Osteocyte (in vitro differentiated cells): ENCODE measurements around the gene DNA2. TPM values are rescaled to one million over a fixed set of nuclear protein-coding genes. Genes with fewer than 3 reads are reported as not detected.

Experiments
- DNase-seq: peaks from one replicate; pipeline ENCODE4 v3.0.0; 2021; ENCODE audit warnings: mixed read lengths; ENCODE audit not compliant: unreplicated experiment; ENCODE audit errors: extremely low spot score
- H3K27ac Mint-ChIP-seq: one replicate; pipeline ENCODE4 v1.8.0; 2021; ENCODE audit warnings: mild to moderate bottlenecking, mixed read lengths; ENCODE audit not compliant: unreplicated experiment
- H3K27me3 Mint-ChIP-seq: one replicate; pipeline ENCODE4 v1.8.0; 2021; ENCODE audit warnings: mixed read lengths; ENCODE audit not compliant: unreplicated experiment
- H3K36me3 Mint-ChIP-seq: one replicate; pipeline ENCODE4 v1.8.0; 2021; ENCODE audit warnings: mixed read lengths; ENCODE audit not compliant: unreplicated experiment
- H3K4me1 Mint-ChIP-seq: one replicate; pipeline ENCODE4 v1.8.0; 2021; ENCODE audit warnings: mixed read lengths; ENCODE audit not compliant: unreplicated experiment
- H3K4me3 Mint-ChIP-seq: one replicate; pipeline ENCODE4 v1.8.0; 2021; ENCODE audit warnings: mild to moderate bottlenecking, moderate library complexity, mixed read lengths; ENCODE audit not compliant: unreplicated experiment
- H3K9me3 Mint-ChIP-seq: one replicate; pipeline ENCODE4 v1.8.0; 2021; ENCODE audit warnings: mixed read lengths; ENCODE audit not compliant: unreplicated experiment
- total RNA-seq: library from RNA; stranded (reverse); gene quantifications from 2 replicates; pipeline ENCODE4 v1.2.1, GENCODE V29; 2021
- TF ChIP-seq, protein P1 (sequence below): fragments of 200-600 bp; sonication (generic); IDR thresholded peaks from 2 replicates; pipeline ENCODE4 v1.5.0; 2021; ENCODE audit warnings: antibody characterized with exemption, mild to moderate bottlenecking, moderate library complexity

The DNA2 gene
- total RNA-seq, 1 donor from 2014 or later, result 6.0 TPM

GRCh38 chr10:68364101-68364886, 107.5 kb downstream of the DNA2 start:
- Mint-ChIP-seq H3K36me3 (peaks cover 33% of the 10 kb centered on the region), H3K4me3 (no peak overlapping the region), H3K27me3 (no peaks in the 10 kb centered on the region)

More at GRCh38 chr10:68364101-68364886, 107.5 kb downstream of the DNA2 start:
- no peaks in the 10 kb centered on the region for H3K4me1 Mint-ChIP-seq
- H3K27ac Mint-ChIP-seq, result no peak overlapping the region
- no peaks in the 10 kb centered on the region for H3K9me3 Mint-ChIP-seq
- DNase-seq, result no peak
- TF ChIP-seq, protein P1, sequence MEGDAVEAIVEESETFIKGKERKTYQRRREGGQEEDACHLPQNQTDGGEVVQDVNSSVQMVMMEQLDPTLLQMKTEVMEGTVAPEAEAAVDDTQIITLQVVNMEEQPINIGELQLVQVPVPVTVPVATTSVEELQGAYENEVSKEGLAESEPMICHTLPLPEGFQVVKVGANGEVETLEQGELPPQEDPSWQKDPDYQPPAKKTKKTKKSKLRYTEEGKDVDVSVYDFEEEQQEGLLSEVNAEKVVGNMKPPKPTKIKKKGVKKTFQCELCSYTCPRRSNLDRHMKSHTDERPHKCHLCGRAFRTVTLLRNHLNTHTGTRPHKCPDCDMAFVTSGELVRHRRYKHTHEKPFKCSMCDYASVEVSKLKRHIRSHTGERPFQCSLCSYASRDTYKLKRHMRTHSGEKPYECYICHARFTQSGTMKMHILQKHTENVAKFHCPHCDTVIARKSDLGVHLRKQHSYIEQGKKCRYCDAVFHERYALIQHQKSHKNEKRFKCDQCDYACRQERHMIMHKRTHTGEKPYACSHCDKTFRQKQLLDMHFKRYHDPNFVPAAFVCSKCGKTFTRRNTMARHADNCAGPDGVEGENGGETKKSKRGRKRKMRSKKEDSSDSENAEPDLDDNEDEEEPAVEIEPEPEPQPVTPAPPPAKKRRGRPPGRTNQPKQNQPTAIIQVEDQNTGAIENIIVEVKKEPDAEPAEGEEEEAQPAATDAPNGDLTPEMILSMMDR, result no peak

Other genes starting within 250 kb of the DNA2 start
- gene ATOH7, start 239.9 kb downstream of the DNA2 start, total RNA-seq, result not detected in 2 replicates
- 84.7 and 97.2 TPM in 2 replicates for gene HNRNPH3, start 139.9 kb downstream of the DNA2 start, total RNA-seq
- 8.6 and 10.1 TPM in 2 replicates for gene PBLD, start 139.0 kb downstream of the DNA2 start, total RNA-seq
- 27.6 and 32.4 TPM in 2 replicates for gene RUFY2, start 64.7 kb downstream of the DNA2 start, total RNA-seq
- gene SLC25A16, start 55.5 kb upstream of the DNA2 start, total RNA-seq, result 21.9 and 26.5 TPM in 2 replicates
- 20.4 and 20.9 TPM in 2 replicates for gene TET1, start 88.4 kb upstream of the DNA2 start, total RNA-seq
- gene CCAR1, start 249.3 kb upstream of the DNA2 start, total RNA-seq, result 72.2 and 75.9 TPM in 2 replicates